ELR (cell line): ENCODE data around the gene REEP6.

Experiments
- DNase-seq: peaks from one replicate; pipeline ENCODE4 v3.0.0-alpha.2; 2015; ENCODE audit warnings: low read depth

REEP6 gene

GRCh38 chr19:1491114-1491848 is at the start of gene REEP6:
TSS of gene REEP6 (plus strand) at chr19:1491181. CDS start at chr19:1491270, 89 bp downstream.
- no peak for DNase-seq

GRCh38 chr19:1441677-1442438 is 49.1 kb upstream of the REEP6 start:
- DNase-seq = no peak

DNA sequence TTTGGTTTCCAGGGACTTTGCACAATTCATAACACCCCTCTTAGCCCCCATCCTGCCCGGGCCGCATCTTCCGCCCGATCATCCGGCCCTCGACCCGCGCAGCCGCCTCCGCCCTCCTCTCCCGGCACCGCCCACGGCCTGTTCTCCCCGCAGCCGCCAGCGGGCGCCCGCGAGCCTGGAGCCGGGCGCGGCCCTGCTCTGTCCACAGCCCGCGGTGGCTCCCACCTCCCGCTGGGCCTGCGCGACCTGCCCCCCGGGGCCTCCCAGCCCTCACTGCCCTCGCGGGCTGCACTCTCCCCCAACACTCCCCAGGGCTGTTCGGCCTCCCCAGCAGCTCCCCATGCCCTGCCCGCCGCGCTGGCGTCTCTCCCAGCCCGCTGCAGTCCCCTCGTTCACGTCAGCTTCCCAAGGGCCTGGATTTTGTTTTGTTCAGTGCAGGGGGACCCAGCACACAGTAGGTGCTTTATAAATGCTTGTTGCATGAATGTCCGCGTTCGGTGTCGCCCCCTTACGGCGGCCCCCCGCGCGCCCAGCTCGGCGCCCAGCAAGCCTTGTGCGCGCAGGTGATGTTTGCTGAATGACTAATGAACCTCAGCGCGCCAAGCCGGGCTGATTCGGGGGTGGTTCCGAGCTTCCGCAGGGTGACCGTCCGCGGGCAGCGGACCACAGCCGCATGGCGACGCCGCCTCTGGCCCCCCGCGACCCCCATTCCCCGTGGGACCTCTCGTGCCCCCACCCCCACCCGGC is 45.6 kb upstream of the REEP6 start:
- DNase-seq = peak; percentile 69

GRCh38 chr19:1445932-1446712 is 44.9 kb upstream of the REEP6 start:
- DNase-seq = peak; percentile 40

DNA sequence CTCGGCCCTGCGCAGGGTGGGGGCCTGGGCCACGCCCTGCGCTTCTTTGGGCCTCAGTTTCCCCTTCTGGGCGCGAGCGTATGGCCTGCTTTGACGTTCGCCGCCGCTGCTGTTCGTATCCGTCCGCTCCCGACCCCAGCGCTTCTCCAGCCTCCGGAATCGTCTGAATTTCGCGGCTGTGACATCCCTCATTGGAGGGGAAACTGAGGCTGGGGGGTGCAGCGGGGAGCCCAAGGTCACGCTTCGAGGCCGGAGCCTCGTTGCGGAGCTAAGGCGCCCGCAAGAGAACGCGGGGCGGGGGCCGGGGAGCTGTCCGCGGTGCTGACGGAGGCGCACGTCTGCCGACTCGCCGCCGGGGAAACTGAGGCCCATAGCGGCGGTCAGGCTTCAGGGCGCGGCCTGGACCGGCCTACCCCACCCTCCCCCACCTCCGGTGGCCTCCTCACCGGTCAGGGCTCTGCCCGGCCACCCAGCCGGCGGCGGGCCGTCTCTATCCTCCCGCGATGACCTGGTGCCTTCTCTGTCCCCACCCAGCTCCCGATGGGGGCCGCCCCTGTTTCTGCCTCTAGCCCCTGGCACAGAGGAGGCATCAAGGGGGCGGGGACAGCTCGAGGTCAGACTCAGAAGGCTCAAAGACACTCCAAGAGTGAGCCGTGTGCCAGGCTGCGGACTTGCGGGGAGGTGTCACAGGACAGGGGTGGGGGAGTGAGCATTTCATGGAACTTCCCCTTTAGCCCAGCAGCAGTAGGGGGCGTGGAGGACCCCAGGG is 44.1 kb upstream of the REEP6 start:
- DNase-seq = no peak

GRCh38 chr19:1447504-1447903 is 43.5 kb upstream of the REEP6 start:
- DNase-seq = no peak

DNA sequence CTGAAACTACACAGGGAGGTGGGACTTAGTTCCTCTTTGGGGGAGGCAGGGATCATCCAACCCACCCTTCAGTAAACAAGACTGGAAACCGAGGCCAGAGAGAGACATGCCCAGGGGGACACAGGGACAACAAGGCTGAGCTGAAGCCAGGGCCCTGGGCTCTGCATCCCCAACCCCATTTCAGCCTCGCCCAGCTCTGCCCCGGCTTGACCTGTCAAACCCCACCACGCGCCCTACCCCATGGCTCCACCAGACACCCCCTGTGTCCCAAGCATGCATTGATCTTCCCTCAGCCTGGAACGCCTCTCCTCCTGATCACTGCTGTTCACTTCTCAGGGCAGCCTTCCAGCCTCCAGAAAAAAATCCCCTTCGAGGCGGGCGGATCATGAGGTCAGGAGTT is 43.0 kb upstream of the REEP6 start:
- no peak for DNase-seq

GRCh38 chr19:1449467-1450442 is 41.2 kb upstream of the REEP6 start, which contains the start of gene APC2:
TSS of gene APC2 (plus strand) at chr19:1450121. CDS start at chr19:1453002, 2,881 bp downstream.
- peak; percentile 50 for DNase-seq

DNA sequence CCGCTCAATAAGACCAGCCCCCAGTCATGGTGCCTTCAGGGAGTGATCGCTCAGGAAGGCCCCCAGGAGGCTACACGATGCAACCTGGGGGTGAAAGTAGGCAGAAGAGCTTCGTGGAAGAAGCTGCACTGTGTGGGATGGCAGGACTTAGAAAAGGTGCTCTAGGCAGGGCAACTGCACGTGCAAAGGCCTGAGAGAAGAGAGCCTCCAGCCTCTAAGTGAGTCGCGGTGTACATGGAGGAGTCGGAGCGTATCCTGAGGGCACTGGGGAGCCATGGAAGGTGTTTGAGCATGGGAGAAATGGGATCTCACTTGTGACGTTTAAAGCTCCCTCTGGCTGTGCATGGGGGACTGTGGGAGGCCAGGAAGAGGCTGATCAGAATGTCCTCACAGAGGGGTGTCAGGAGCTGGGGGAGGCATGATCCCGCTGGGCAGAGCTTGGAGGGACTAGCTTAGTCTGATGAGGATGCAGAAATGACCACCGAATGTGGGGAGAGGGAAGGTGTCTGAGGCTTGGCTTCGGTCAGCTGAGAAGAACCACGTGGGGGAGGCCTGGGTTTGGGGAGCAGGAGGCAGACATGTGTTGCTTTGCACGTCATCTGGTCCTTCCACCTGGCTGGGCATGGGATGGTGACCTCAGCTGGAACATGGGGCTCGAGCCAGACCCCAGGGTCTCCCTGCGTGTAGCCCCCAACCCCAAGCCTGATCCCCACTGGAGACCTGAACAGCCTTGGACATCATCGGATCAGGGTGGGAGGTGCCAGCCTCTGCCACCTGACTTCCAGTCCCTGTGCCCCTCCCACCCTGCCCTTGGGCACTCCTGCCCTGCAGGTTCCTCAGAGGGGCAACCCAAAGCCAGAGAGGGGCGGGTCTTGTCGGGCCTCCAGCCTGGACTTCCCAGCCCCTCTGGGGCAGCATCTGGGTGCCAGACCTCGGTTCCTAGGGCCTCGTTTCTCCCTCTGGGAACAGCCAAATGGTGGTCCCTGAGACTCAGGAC is 39.9 kb upstream of the REEP6 start:
- DNase-seq = no peak

- no peak for DNase-seq
Observed at GRCh38 chr19:1451916-1452801, 38.8 kb upstream of the REEP6 start.

GRCh38 chr19:1452802-1453524 is 38.0 kb upstream of the REEP6 start:
- DNase-seq = no peak

GRCh38 chr19:1453525-1454364 is 37.2 kb upstream of the REEP6 start:
- DNase-seq = peak; percentile 74

DNA sequence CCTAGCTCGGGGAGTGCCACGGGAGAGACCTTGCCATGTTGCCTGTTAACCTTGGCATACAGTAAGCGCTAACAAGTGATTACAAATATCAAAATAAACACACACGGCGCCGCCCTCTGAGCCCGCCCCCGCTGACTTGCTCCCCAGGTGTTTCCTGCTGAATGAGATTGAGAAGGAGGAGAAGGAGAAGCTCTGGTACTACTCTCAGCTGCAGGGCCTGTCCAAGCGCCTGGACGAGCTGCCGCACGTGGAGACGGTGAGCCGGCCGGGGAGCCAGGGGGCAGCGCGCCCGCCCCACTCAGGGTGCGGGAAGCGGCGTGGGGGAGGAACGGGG is 36.0 kb upstream of the REEP6 start:
- DNase-seq = no peak

DNA sequence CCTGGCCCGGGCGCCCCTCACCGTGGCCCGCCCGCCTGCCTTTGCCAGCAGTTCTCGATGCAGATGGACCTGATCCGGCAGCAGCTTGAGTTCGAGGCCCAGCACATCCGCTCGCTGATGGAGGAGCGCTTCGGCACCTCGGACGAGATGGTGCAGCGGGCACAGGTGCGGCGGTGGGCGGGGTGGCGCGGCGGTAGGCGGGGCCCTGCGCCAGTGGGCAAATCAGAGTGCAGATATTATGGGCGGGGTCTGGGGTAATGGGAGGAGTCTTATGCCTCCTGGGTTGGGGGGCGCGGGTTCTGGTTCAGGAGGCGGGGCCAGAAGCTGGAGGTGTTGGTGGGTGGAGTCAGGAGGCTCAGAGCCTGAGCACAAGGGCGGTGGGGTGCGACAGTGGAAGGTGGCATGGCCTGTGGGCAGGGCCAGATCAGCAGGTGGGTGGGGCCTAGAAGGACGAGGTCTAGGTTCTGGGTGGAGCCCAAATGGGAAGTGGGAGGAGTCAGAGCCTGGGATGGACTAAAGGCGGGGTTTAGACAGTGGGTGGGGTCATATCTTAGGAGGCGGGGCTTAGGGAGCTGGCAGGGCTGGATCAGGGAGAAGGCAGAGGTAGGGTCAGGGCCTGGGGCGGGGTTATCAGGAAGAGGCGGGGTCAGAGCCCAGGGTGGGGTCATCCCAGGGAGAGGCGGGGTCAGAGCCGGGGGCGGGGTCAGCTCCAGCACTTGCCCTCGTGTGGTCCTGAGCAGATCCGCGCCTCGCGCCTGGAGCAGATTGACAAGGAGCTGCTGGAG is 35.5 kb upstream of the REEP6 start:
- DNase-seq = peak; percentile 76
